ENCODE results near the gene CHD6.

Gene CHD6

GRCh38 chr20:41592516-41593216, 25.5 kb downstream of the CHD6 start:
- Histone ChIP-seq H3K4me1 (no peaks in the 10 kb centered on the region), H3K4me3 (no peak overlapping the region), H3K27ac (no peak overlapping the region), H3K27me3 (no peaks in the 10 kb centered on the region; the same call in 1 of the 2 replicates), H4K20me1 (peaks cover 57% of the 10 kb centered on the region), H3K9ac (no peak overlapping the region), H3K4me2 (no peak overlapping the region), H3K36me3 (peaks cover 60% of the 10 kb centered on the region), H3K9me3 (peaks cover 80% of the 10 kb centered on the region)
- TF ChIP-seq Cebpa-rat (IDR thresholded peaks at IDR 0.05), result no peak

GRCh38 chr20:41587956-41588355, 30.2 kb downstream of the CHD6 start:
- Histone ChIP-seq H3K9me3 (peaks cover 74% of the 10 kb centered on the region), H3K9ac (no peak overlapping the region), H3K4me3 (no peak overlapping the region), H3K27me3 (no peaks in the 10 kb centered on the region), H3K4me1 (no peaks in the 10 kb centered on the region), H4K20me1 (peaks cover 23% of the 10 kb centered on the region; the same call in 1 of the 2 replicates), H3K27ac (no peak overlapping the region), H3K4me2 (no peak overlapping the region), H3K36me3 (peaks cover 48% of the 10 kb centered on the region)
- TF ChIP-seq Cebpa-rat (IDR thresholded peaks at IDR 0.05), result no peak

- H3K9ac ChIP-seq, result no peak overlapping the region
- H3K27me3 ChIP-seq, result no peaks in the 10 kb centered on the region
- no peak overlapping the region for H3K27ac ChIP-seq
- H3K4me1 ChIP-seq, result no peaks in the 10 kb centered on the region
- TF ChIP-seq Cebpa-rat (IDR thresholded peaks at IDR 0.05), result no peak
- no peak overlapping the region for H3K4me2 ChIP-seq
- H3K4me3 ChIP-seq, result no peak overlapping the region
- H3K36me3 ChIP-seq, result peaks cover 47% of the 10 kb centered on the region
- peaks cover 74% of the 10 kb centered on the region for H3K9me3 ChIP-seq
- peaks cover 23% of the 10 kb centered on the region; the same call in 1 of the 2 replicates for H4K20me1 ChIP-seq
These were observed 30.7 kb downstream of the CHD6 start for GRCh38 chr20:41587523-41587922.

- Histone ChIP-seq H3K4me3 (no peak overlapping the region), H3K9ac (no peak overlapping the region), H4K20me1 (peaks cover 28% of the 10 kb centered on the region; the same call in 1 of the 2 replicates), H3K27me3 (no peaks in the 10 kb centered on the region), H3K36me3 (peaks cover 42% of the 10 kb centered on the region), H3K9me3 (peaks cover 71% of the 10 kb centered on the region), H3K4me1 (no peaks in the 10 kb centered on the region), H3K4me2 (no peak overlapping the region), H3K27ac (no peak overlapping the region)
- TF ChIP-seq Cebpa-rat (IDR thresholded peaks at IDR 0.05), result no peak
These were observed 31.4 kb downstream of the CHD6 start for GRCh38 chr20:41586772-41587171.

GRCh38 chr20:41580350-41580749, 37.8 kb downstream of the CHD6 start:
- peaks cover 83% of the 10 kb centered on the region for H3K9me3 ChIP-seq
- H3K4me2 ChIP-seq, result no peak overlapping the region
- no peak overlapping the region for H3K9ac ChIP-seq
- H4K20me1 ChIP-seq, result peaks cover 46% of the 10 kb centered on the region
- no peak overlapping the region for H3K27ac ChIP-seq
- no peak for TF ChIP-seq Cebpa-rat (IDR thresholded peaks at IDR 0.05)
- no peaks in the 10 kb centered on the region for H3K27me3 ChIP-seq
- H3K4me1 ChIP-seq, result no peaks in the 10 kb centered on the region
- H3K36me3 ChIP-seq, result peaks cover 27% of the 10 kb centered on the region
- H3K4me3 ChIP-seq, result no peak overlapping the region

- Histone ChIP-seq H3K9me3 (peaks cover 85% of the 10 kb centered on the region), H3K27me3 (no peaks in the 10 kb centered on the region), H3K9ac (no peak overlapping the region), H3K27ac (no peak overlapping the region), H3K4me3 (no peak overlapping the region), H3K4me1 (peaks cover 17% of the 10 kb centered on the region; the same call in 1 of the 2 replicates), H4K20me1 (peaks cover 46% of the 10 kb centered on the region), H3K36me3 (peaks cover 29% of the 10 kb centered on the region), H3K4me2 (no peak overlapping the region)
- no peak for TF ChIP-seq Cebpa-rat (IDR thresholded peaks at IDR 0.05)
These were observed 40.8 kb downstream of the CHD6 start for GRCh38 chr20:41577129-41578009.

- peaks cover 20% of the 10 kb centered on the region; the same call in 1 of the 2 replicates for H3K4me1 ChIP-seq
- peaks cover 30% of the 10 kb centered on the region for H3K36me3 ChIP-seq
- no peak overlapping the region for H3K4me2 ChIP-seq
- H3K27me3 ChIP-seq, result no peaks in the 10 kb centered on the region
- no peak overlapping the region for H3K4me3 ChIP-seq
- peaks cover 47% of the 10 kb centered on the region for H4K20me1 ChIP-seq
- H3K9me3 ChIP-seq, result peaks cover 84% of the 10 kb centered on the region
- H3K27ac ChIP-seq, result no peak overlapping the region
- no peak overlapping the region for H3K9ac ChIP-seq
- no peak for TF ChIP-seq Cebpa-rat (IDR thresholded peaks at IDR 0.05)
These were observed 42.8 kb downstream of the CHD6 start for GRCh38 chr20:41575412-41575811.

- Histone ChIP-seq H4K20me1 (peaks cover 47% of the 10 kb centered on the region), H3K4me1 (peaks cover 20% of the 10 kb centered on the region; the same call in 1 of the 2 replicates), H3K4me2 (no peak overlapping the region; the same call in 1 of the 2 replicates), H3K9me3 (peaks cover 78% of the 10 kb centered on the region), H3K27ac (no peak overlapping the region), H3K36me3 (peaks cover 30% of the 10 kb centered on the region), H3K4me3 (no peak overlapping the region), H3K9ac (no peak overlapping the region), H3K27me3 (no peaks in the 10 kb centered on the region)
- no peak for TF ChIP-seq Cebpa-rat (IDR thresholded peaks at IDR 0.05)
These were observed 43.3 kb downstream of the CHD6 start for GRCh38 chr20:41574802-41575389.

GRCh38 chr20:41573955-41574354, 44.2 kb downstream of the CHD6 start:
- Histone ChIP-seq H3K9me3 (peaks cover 70% of the 10 kb centered on the region), H3K36me3 (peaks cover 26% of the 10 kb centered on the region), H3K9ac (no peak overlapping the region), H3K27me3 (no peaks in the 10 kb centered on the region), H4K20me1 (peaks cover 51% of the 10 kb centered on the region), H3K27ac (peak overlapping the region; percentile 51; the same call in 1 of the 2 replicates), H3K4me2 (peak overlapping the region; percentile 45), H3K4me1 (peaks cover 20% of the 10 kb centered on the region; the same call in 1 of the 2 replicates), H3K4me3 (no peak overlapping the region)
- no peak for TF ChIP-seq Cebpa-rat (IDR thresholded peaks at IDR 0.05)

All from BLaER1 (cell line).